OCI-LY3 (cell line): Measurements from ENCODE around the gene FRMD3.

Experiments used
- H2AFZ ChIP-seq: fragments of 200-600, 300-600 bp; shearing (Covaris generic); 2 replicates; pipeline ENCODE4 v1.6.0; 2014; ENCODE audit warnings: antibody characterized with exemption, low read depth, low read length
- H3K27ac ChIP-seq: fragments of 200-600, 300-600 bp; sonication (generic); 2 replicates; pipeline ENCODE4 v1.5.1; 2014; ENCODE audit warnings: mild to moderate bottlenecking, low read length, moderate library complexity, mixed read lengths
- H3K27me3 ChIP-seq: fragments of 200-600, 300-600 bp; sonication (generic); 2 replicates; pipeline ENCODE4 v1.6.1; 2014; ENCODE audit warnings: low read depth, low read length, mixed read lengths
- H3K36me3 ChIP-seq: fragments of 200-600, 300-600 bp; sonication (generic); replicated peaks from 2 replicates; pipeline ENCODE3; 2014; ENCODE audit warnings: low read depth, low read length, mixed read lengths
- H3K4me1 ChIP-seq: fragments of 300-600, 200-600 bp; sonication (generic); 2 replicates; pipeline ENCODE4 v1.6.1; 2014; ENCODE audit warnings: low read length, mixed read lengths
- H3K4me2 ChIP-seq: fragments of 200-600, 300-600 bp; sonication (generic); 2 replicates; pipeline ENCODE4 v1.6.1; 2014; ENCODE audit warnings: low read length, mixed read lengths
- H3K4me3 ChIP-seq: fragments of 300-600, 200-600 bp; sonication (generic); 2 replicates; pipeline ENCODE4 v1.5.1; 2014; ENCODE audit warnings: antibody characterized with exemption, mild to moderate bottlenecking, low read length, moderate library complexity
- H3K79me2 ChIP-seq: fragments of 300-600, 200-600 bp; shearing (Covaris generic); 2 replicates; pipeline ENCODE4 v1.6.1; 2014; ENCODE audit warnings: mild to moderate bottlenecking, low read length, mixed read lengths
- H3K9ac ChIP-seq: fragments of 300-600, 200-600 bp; shearing (Covaris generic); 2 replicates; pipeline ENCODE4 v1.6.0; 2014; ENCODE audit warnings: mild to moderate bottlenecking, low read length, moderate library complexity
- H3K9me3 ChIP-seq: fragments of 200-600, 300-600 bp; shearing (Covaris generic); 2 replicates; pipeline ENCODE4 v1.6.1; 2014; ENCODE audit warnings: low read length, mixed read lengths; ENCODE audit not compliant: insufficient read depth
- H4K20me1 ChIP-seq: fragments of 200-600, 300-600 bp; sonication (generic); 2 replicates; pipeline ENCODE4 v1.6.1; 2016; ENCODE audit warnings: low read length, mixed read lengths; ENCODE audit not compliant: insufficient read depth
- EZH2phosphoT487 ChIP-seq: fragments of 200-600 bp; shearing (Covaris generic); IDR thresholded peaks from 2 replicates; pipeline ENCODE4 v1.6.1; 2018; ENCODE audit warnings: antibody characterized with exemption, mixed run types, low read depth
- TF ChIP-seq, protein P1 (sequence below): fragments of 200-600, 300-600 bp; sonication (generic); IDR thresholded peaks from 2 replicates; pipeline ENCODE4 v1.5.1; 2014; ENCODE audit warnings: antibody characterized with exemption, low read length, low read depth

FRMD3 gene

DNA sequence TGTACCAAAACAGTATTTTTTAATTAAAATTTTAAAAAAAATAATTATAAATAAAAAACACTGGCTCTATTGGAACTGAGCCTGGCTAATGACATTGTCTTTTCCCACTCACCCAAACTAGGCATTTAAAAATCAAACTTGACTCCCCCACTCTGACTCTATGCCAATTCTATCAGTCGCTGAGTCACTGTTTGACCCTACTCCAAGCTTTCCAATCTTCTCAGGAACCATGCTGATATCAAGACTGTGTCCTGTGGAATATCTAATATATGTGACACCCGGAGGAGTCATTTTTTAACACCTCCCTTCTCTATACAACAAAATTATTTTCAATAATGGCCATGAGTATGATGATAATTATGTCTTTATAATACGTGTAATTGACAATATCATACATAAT lies 303.7 kb downstream of the FRMD3 start:
- no peaks in the 10 kb centered on the region for H3K36me3 ChIP-seq
- H4K20me1 ChIP-seq: no peaks in the 10 kb centered on the region
- H3K9ac ChIP-seq: no peak overlapping the region
- H2AFZ ChIP-seq: no peak overlapping the region
- no peak overlapping the region for H3K4me2 ChIP-seq
- no peak overlapping the region for H3K27ac ChIP-seq
- H3K4me1 ChIP-seq: 0 out of 2 replicates have a peak, but pooled peaks cover 2% of the 10 kb centered on the region
- H3K9me3 ChIP-seq: no peaks in the 10 kb centered on the region
- H3K79me2 ChIP-seq: no peaks in the 10 kb centered on the region
- TF ChIP-seq, protein P1, sequence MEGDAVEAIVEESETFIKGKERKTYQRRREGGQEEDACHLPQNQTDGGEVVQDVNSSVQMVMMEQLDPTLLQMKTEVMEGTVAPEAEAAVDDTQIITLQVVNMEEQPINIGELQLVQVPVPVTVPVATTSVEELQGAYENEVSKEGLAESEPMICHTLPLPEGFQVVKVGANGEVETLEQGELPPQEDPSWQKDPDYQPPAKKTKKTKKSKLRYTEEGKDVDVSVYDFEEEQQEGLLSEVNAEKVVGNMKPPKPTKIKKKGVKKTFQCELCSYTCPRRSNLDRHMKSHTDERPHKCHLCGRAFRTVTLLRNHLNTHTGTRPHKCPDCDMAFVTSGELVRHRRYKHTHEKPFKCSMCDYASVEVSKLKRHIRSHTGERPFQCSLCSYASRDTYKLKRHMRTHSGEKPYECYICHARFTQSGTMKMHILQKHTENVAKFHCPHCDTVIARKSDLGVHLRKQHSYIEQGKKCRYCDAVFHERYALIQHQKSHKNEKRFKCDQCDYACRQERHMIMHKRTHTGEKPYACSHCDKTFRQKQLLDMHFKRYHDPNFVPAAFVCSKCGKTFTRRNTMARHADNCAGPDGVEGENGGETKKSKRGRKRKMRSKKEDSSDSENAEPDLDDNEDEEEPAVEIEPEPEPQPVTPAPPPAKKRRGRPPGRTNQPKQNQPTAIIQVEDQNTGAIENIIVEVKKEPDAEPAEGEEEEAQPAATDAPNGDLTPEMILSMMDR: no peak
- no peak for TF ChIP-seq EZH2phosphoT487
- H3K27me3 ChIP-seq: no peaks in the 10 kb centered on the region
- no peak overlapping the region for H3K4me3 ChIP-seq

DNA sequence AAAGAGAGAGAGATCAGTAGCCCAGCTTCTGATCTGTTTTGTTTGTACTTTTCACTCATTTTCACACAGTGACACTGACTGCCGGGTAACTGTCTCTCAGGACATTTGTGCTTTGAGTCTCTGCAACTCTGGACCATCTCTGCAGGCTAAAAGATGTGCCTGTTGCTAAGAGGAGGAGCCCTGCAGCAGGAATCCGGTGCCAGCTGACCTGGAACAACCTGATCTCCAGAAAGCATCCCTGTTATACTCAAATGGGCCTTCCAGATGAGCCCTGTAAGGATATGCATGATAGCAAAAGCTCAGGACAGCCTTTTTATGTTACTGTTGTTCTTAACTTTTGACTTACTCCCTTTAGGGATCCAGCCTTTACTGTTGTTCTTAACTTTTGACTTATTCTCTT lies 304.6 kb downstream of the FRMD3 start:
- H3K4me2 ChIP-seq: no peak overlapping the region
- H3K4me1 ChIP-seq: 0 out of 2 replicates have a peak, but pooled peaks cover 2% of the 10 kb centered on the region
- H3K9ac ChIP-seq: no peak overlapping the region
- no peaks in the 10 kb centered on the region for H3K79me2 ChIP-seq
- no peaks in the 10 kb centered on the region for H3K27me3 ChIP-seq
- no peak overlapping the region for H3K27ac ChIP-seq
- H4K20me1 ChIP-seq: no peaks in the 10 kb centered on the region
- no peak for TF ChIP-seq EZH2phosphoT487
- TF ChIP-seq, protein P1: no peak
- no peak overlapping the region for H3K4me3 ChIP-seq
- H3K9me3 ChIP-seq: no peaks in the 10 kb centered on the region
- H2AFZ ChIP-seq: no peak overlapping the region
- no peaks in the 10 kb centered on the region for H3K36me3 ChIP-seq

DNA sequence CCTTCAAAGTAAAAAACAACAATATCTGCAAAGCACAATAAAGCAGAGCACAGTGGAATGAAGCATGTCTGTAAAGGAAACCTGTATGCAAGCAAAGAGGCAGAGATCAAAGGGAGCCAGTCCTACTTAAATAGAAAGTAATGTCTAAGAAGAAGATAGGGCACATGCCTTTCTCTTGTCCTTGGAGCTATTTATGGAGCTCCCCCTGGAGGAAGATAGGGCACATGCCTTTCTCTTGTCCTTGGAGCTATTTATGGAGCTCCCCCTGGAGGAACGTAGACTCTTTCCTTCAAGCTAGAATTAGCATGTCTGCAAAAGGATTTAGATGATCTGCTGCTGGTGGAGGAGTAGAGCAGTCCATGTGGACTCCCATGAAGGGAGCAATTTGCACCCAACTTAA lies 307.2 kb downstream of the FRMD3 start:
- no peaks in the 10 kb centered on the region for H3K36me3 ChIP-seq

DNA sequence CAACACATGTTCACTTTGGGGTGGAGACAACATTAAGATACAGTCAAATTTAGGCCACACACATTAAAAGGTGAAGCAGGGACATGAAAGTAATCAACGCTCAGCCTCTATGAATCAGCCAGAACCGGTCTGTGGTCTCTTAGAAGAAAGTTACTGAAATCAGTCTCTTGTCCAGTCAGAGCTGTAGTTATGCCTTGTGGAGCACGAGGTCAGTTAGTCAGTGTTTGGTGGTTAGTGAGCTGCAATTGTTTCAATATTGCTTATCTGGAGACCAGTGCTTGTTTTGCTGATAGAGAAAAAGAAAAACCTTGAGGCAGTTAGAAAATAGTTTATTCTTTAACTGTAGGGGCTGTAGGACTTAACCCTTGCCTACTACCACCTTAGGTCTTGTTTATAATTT lies 317.5 kb downstream of the FRMD3 start:
- Histone ChIP-seq H3K9me3 (no peaks in the 10 kb centered on the region), H3K27me3 (no peaks in the 10 kb centered on the region), H3K4me1 (peaks cover 19% of the 10 kb centered on the region), H3K36me3 (no peaks in the 10 kb centered on the region), H3K27ac (peak overlapping the region; percentile 9; the same call in 1 of the 2 replicates), H4K20me1 (no peaks in the 10 kb centered on the region), H3K9ac (no peak overlapping the region), H3K4me2 (peak overlapping the region; percentile 42), H2AFZ (no peak overlapping the region), H3K4me3 (no peak overlapping the region), H3K79me2 (no peaks in the 10 kb centered on the region)
- TF ChIP-seq, protein P1: no peak
- TF ChIP-seq EZH2phosphoT487: no peak

More for the DNA sequence above, 307.2 kb downstream of the FRMD3 start:
- Histone ChIP-seq H3K79me2 (no peaks in the 10 kb centered on the region), H3K4me2 (no peak overlapping the region), H3K4me1 (0 out of 2 replicates have a peak, but pooled peaks cover 2% of the 10 kb centered on the region), H3K9me3 (no peaks in the 10 kb centered on the region), H3K27me3 (no peaks in the 10 kb centered on the region), H3K9ac (no peak overlapping the region), H3K4me3 (no peak overlapping the region), H3K27ac (no peak overlapping the region), H4K20me1 (no peaks in the 10 kb centered on the region), H2AFZ (no peak overlapping the region)
- TF ChIP-seq, protein P1: no peak
- TF ChIP-seq EZH2phosphoT487: no peak
